Nephron progenitor cell (in vitro differentiated cells): ENCODE measurements around the gene SLC25A20.

Experiments used
- DNase-seq: peaks from one replicate; pipeline ENCODE4 v3.0.0; 2021
- H3K27ac Mint-ChIP-seq: 2 replicates; pipeline ENCODE4 v1.8.0; 2021; ENCODE audit warnings: mild to moderate bottlenecking, moderate library complexity, mixed read lengths
- H3K27me3 Mint-ChIP-seq: 2 replicates; pipeline ENCODE4 v1.8.0; 2021; ENCODE audit warnings: mild to moderate bottlenecking, low read depth, mixed read lengths; ENCODE audit not compliant: poor library complexity
- H3K36me3 Mint-ChIP-seq: 2 replicates; pipeline ENCODE4 v1.8.0; 2021; ENCODE audit warnings: low read depth, mixed read lengths
- H3K4me1 Mint-ChIP-seq: 2 replicates; pipeline ENCODE4 v1.8.0; 2021; ENCODE audit warnings: mixed read lengths
- H3K4me3 Mint-ChIP-seq: 2 replicates; pipeline ENCODE4 v1.8.0; 2021; ENCODE audit warnings: mild to moderate bottlenecking, moderate library complexity, mixed read lengths
- H3K9me3 Mint-ChIP-seq: 2 replicates; pipeline ENCODE4 v1.8.0; 2021; ENCODE audit warnings: mild to moderate bottlenecking, moderate library complexity, mixed read lengths
- CTCF ChIP-seq: fragments of 200-600 bp; sonication (generic); IDR thresholded peaks from 2 replicates; pipeline ENCODE4 v1.5.0; 2021; ENCODE audit warnings: antibody characterized with exemption

SLC25A20 gene

DNA sequence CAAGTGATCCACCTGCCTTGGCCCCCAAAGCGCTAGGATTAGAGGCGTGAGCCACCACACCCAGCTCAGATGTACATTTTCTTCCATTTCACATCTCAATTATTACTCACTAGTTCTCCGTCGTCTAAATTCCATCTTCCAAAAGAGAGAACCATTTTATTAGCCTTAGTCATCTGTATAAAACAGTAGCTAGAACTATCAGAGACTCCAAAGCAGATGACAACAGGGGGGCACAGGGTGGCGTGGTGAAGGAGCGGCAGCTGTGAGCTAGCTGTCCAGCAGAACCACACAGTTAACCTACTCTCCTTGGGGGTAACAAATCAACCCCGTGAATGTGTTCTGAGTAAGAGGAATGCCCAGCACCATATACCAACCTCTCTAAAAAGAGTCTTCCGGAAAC lies 7.1 kb downstream of the SLC25A20 start:
- Mint-ChIP-seq H3K4me1 (peaks cover 21% of the 10 kb centered on the region), H3K27ac (no peak overlapping the region), H3K4me3 (no peak overlapping the region), H3K9me3 (no peaks in the 10 kb centered on the region), H3K27me3 (no peaks in the 10 kb centered on the region), H3K36me3 (peaks cover 5% of the 10 kb centered on the region)
- no peak for DNase-seq
- TF ChIP-seq CTCF: no peak

DNA sequence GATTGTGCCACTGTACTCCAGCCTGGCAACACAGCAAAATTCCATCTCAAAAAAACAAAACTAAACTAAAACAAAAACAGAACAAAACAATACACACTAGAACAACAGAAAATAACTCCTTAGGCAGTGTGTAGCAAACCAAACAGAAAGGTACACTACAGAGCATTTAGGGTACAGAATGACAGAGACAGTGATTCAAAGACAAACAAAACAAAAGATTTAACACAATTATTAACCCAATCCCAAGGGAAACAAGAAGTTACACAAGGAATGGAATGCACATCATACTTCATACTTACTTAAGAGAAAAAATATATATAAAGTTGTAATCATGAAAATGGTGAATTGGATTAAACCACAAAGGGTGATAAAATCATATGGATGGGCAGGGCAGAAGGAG lies 12.9 kb downstream of the SLC25A20 start:
- H3K27ac Mint-ChIP-seq: no peak overlapping the region
- no peak for DNase-seq
- no peaks in the 10 kb centered on the region for H3K36me3 Mint-ChIP-seq
- H3K4me1 Mint-ChIP-seq: peaks cover 11% of the 10 kb centered on the region
- no peaks in the 10 kb centered on the region for H3K9me3 Mint-ChIP-seq
- no peak overlapping the region for H3K4me3 Mint-ChIP-seq
- no peak for TF ChIP-seq CTCF
- H3K27me3 Mint-ChIP-seq: no peaks in the 10 kb centered on the region

DNA sequence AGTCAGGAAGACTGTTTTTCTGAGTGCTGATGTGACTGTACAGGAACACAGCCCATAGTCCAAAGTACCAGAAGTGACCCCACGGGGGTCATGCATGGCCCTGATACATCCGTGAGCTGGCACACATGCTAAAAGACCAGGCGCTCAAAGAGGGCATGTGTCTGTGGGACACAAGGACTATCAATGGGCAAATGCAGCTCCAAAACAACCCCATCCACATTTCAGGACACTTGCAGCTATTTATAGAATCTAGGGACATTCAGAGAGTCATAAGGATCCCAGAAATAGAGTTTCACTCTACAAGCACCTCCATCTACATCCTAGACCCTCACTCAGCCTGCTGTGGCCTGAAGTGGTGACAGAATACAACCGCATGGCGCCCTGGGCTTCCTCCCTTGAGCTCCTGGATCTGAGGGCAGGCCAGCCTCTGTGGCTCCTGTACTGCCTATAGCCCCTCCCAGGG lies 17.0 kb downstream of the SLC25A20 start:
- TF ChIP-seq CTCF: no peak
- Mint-ChIP-seq H3K27ac (no peak overlapping the region), H3K4me1 (peaks cover 9% of the 10 kb centered on the region), H3K27me3 (peaks cover 4% of the 10 kb centered on the region), H3K36me3 (no peaks in the 10 kb centered on the region), H3K9me3 (no peaks in the 10 kb centered on the region), H3K4me3 (no peak overlapping the region)
- DNase-seq: no peak

- Mint-ChIP-seq H3K4me3 (no peak overlapping the region), H3K27ac (no peak overlapping the region), H3K4me1 (peaks cover 9% of the 10 kb centered on the region)
Observed at GRCh38 chr3:48881006-48881405, 17.7 kb downstream of the SLC25A20 start.

GRCh38 chr3:48879994-48880377 lies 18.7 kb downstream of the SLC25A20 start:
- Mint-ChIP-seq H3K27ac (peak overlapping the region; percentile 38), H3K9me3 (no peaks in the 10 kb centered on the region), H3K27me3 (peaks cover 4% of the 10 kb centered on the region), H3K4me3 (no peak overlapping the region), H3K4me1 (peaks cover 9% of the 10 kb centered on the region), H3K36me3 (no peaks in the 10 kb centered on the region)
- TF ChIP-seq CTCF: no peak
- DNase-seq: no peak

More at GRCh38 chr3:48881006-48881405, 17.7 kb downstream of the SLC25A20 start:
- no peak for TF ChIP-seq CTCF
- Mint-ChIP-seq H3K36me3 (no peaks in the 10 kb centered on the region), H3K27me3 (peaks cover 4% of the 10 kb centered on the region), H3K9me3 (no peaks in the 10 kb centered on the region)
- no peak for DNase-seq

GRCh38 chr3:48879307-48879993 lies 19.2 kb downstream of the SLC25A20 start:
- peak overlapping the region; percentile 38 for H3K27ac Mint-ChIP-seq
- no peak for DNase-seq
- peaks cover 4% of the 10 kb centered on the region for H3K27me3 Mint-ChIP-seq
- H3K4me3 Mint-ChIP-seq: no peak overlapping the region
- H3K36me3 Mint-ChIP-seq: no peaks in the 10 kb centered on the region
- no peak for TF ChIP-seq CTCF
- peaks cover 9% of the 10 kb centered on the region for H3K4me1 Mint-ChIP-seq
- H3K9me3 Mint-ChIP-seq: no peaks in the 10 kb centered on the region
